OCI-LY3 (cell line): ENCODE results near the gene CRYGN.

Experiments used
- H2AFZ ChIP-seq: fragments of 200-600, 300-600 bp; shearing (Covaris generic); 2 replicates; pipeline ENCODE4 v1.6.0; 2014; ENCODE audit warnings: antibody characterized with exemption, low read depth, low read length
- H3K27ac ChIP-seq: fragments of 200-600, 300-600 bp; sonication (generic); 2 replicates; pipeline ENCODE4 v1.5.1; 2014; ENCODE audit warnings: mild to moderate bottlenecking, low read length, moderate library complexity, mixed read lengths
- H3K27me3 ChIP-seq: fragments of 200-600, 300-600 bp; sonication (generic); 2 replicates; pipeline ENCODE4 v1.6.1; 2014; ENCODE audit warnings: low read depth, low read length, mixed read lengths
- H3K36me3 ChIP-seq: fragments of 200-600, 300-600 bp; sonication (generic); replicated peaks from 2 replicates; pipeline ENCODE3; 2014; ENCODE audit warnings: low read depth, low read length, mixed read lengths
- H3K4me1 ChIP-seq: fragments of 300-600, 200-600 bp; sonication (generic); 2 replicates; pipeline ENCODE4 v1.6.1; 2014; ENCODE audit warnings: low read length, mixed read lengths
- H3K4me2 ChIP-seq: fragments of 200-600, 300-600 bp; sonication (generic); 2 replicates; pipeline ENCODE4 v1.6.1; 2014; ENCODE audit warnings: low read length, mixed read lengths
- H3K4me3 ChIP-seq: fragments of 300-600, 200-600 bp; sonication (generic); 2 replicates; pipeline ENCODE4 v1.5.1; 2014; ENCODE audit warnings: antibody characterized with exemption, mild to moderate bottlenecking, low read length, moderate library complexity
- H3K79me2 ChIP-seq: fragments of 300-600, 200-600 bp; shearing (Covaris generic); 2 replicates; pipeline ENCODE4 v1.6.1; 2014; ENCODE audit warnings: mild to moderate bottlenecking, low read length, mixed read lengths
- H3K9ac ChIP-seq: fragments of 300-600, 200-600 bp; shearing (Covaris generic); 2 replicates; pipeline ENCODE4 v1.6.0; 2014; ENCODE audit warnings: mild to moderate bottlenecking, low read length, moderate library complexity
- H3K9me3 ChIP-seq: fragments of 200-600, 300-600 bp; shearing (Covaris generic); 2 replicates; pipeline ENCODE4 v1.6.1; 2014; ENCODE audit warnings: low read length, mixed read lengths; ENCODE audit not compliant: insufficient read depth
- H4K20me1 ChIP-seq: fragments of 200-600, 300-600 bp; sonication (generic); 2 replicates; pipeline ENCODE4 v1.6.1; 2016; ENCODE audit warnings: low read length, mixed read lengths; ENCODE audit not compliant: insufficient read depth
- EZH2phosphoT487 ChIP-seq: fragments of 200-600 bp; shearing (Covaris generic); IDR thresholded peaks from 2 replicates; pipeline ENCODE4 v1.6.1; 2018; ENCODE audit warnings: antibody characterized with exemption, mixed run types, low read depth
- TF ChIP-seq, protein P1 (sequence below): fragments of 200-600, 300-600 bp; sonication (generic); IDR thresholded peaks from 2 replicates; pipeline ENCODE4 v1.5.1; 2014; ENCODE audit warnings: antibody characterized with exemption, low read length, low read depth

Gene CRYGN

DNA sequence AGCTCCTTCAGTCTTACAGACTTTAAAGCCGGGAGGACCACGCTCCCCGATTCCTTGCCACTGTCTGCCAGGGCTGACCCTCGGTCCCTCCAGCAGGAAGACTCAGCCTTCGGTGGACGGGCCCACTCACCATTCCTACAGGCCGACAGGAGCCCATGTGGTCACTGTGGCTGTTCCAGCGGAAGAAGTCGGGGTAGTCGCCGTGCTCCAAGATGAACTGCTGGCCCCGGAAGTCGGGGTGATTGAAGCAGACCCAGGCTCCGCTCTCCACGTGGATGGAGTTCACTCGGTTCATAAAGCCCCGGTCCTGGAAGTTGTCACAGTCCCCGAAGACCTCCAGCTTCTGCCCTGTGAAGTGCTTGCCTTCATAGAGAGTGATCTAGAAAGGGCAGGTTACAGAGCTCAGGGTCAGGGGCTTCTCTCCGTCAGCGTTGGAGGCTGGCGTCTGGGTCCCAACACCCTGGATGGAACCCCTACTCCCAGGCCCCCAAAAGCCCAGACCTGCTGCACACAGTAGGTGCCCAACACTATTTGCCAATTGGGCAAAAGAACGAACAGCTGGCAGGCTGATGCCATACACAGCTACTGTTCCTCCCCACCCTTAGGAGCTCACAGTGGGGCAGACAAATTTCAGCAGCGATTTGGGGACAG is 1.9 kb downstream of the CRYGN start:
- Histone ChIP-seq H2AFZ (no peak overlapping the region), H3K9ac (no peak overlapping the region), H3K27ac (no peak overlapping the region), H3K79me2 (no peaks in the 10 kb centered on the region), H3K4me1 (peaks cover 3% of the 10 kb centered on the region; the same call in 1 of the 2 replicates), H3K4me2 (no peak overlapping the region), H3K36me3 (no peaks in the 10 kb centered on the region), H3K4me3 (no peak overlapping the region), H3K27me3 (peaks cover 24% of the 10 kb centered on the region), H4K20me1 (no peaks in the 10 kb centered on the region), H3K9me3 (no peaks in the 10 kb centered on the region)
- no peak for TF ChIP-seq EZH2phosphoT487
- TF ChIP-seq, protein P1, sequence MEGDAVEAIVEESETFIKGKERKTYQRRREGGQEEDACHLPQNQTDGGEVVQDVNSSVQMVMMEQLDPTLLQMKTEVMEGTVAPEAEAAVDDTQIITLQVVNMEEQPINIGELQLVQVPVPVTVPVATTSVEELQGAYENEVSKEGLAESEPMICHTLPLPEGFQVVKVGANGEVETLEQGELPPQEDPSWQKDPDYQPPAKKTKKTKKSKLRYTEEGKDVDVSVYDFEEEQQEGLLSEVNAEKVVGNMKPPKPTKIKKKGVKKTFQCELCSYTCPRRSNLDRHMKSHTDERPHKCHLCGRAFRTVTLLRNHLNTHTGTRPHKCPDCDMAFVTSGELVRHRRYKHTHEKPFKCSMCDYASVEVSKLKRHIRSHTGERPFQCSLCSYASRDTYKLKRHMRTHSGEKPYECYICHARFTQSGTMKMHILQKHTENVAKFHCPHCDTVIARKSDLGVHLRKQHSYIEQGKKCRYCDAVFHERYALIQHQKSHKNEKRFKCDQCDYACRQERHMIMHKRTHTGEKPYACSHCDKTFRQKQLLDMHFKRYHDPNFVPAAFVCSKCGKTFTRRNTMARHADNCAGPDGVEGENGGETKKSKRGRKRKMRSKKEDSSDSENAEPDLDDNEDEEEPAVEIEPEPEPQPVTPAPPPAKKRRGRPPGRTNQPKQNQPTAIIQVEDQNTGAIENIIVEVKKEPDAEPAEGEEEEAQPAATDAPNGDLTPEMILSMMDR: no peak

- Histone ChIP-seq H3K9me3 (no peaks in the 10 kb centered on the region), H3K79me2 (no peaks in the 10 kb centered on the region), H3K4me3 (no peak overlapping the region), H4K20me1 (no peaks in the 10 kb centered on the region), H2AFZ (no peak overlapping the region), H3K27ac (no peak overlapping the region), H3K9ac (no peak overlapping the region), H3K4me2 (no peak overlapping the region), H3K4me1 (peaks cover 7% of the 10 kb centered on the region; the same call in 1 of the 2 replicates), H3K27me3 (peaks cover 19% of the 10 kb centered on the region), H3K36me3 (no peaks in the 10 kb centered on the region)
- TF ChIP-seq EZH2phosphoT487: no peak
- TF ChIP-seq, protein P1: no peak
Observed at GRCh38 chr7:151437159-151437553, 2.8 kb downstream of the CRYGN start.

GRCh38 chr7:151436446-151437158 is 3.3 kb downstream of the CRYGN start:
- Histone ChIP-seq H3K9me3 (no peaks in the 10 kb centered on the region), H2AFZ (no peak overlapping the region), H3K27me3 (peaks cover 17% of the 10 kb centered on the region), H3K4me1 (peaks cover 7% of the 10 kb centered on the region; the same call in 1 of the 2 replicates), H3K4me3 (no peak overlapping the region), H3K9ac (no peak overlapping the region), H3K27ac (no peak overlapping the region), H3K36me3 (no peaks in the 10 kb centered on the region), H3K79me2 (no peaks in the 10 kb centered on the region), H4K20me1 (no peaks in the 10 kb centered on the region), H3K4me2 (no peak overlapping the region)
- TF ChIP-seq EZH2phosphoT487: no peak
- TF ChIP-seq, protein P1: no peak

GRCh38 chr7:151435971-151436370 is 4.0 kb downstream of the CRYGN start:
- Histone ChIP-seq H3K9ac (no peak overlapping the region), H3K9me3 (no peaks in the 10 kb centered on the region), H3K4me1 (peaks cover 7% of the 10 kb centered on the region; the same call in 1 of the 2 replicates), H3K36me3 (no peaks in the 10 kb centered on the region), H3K79me2 (no peaks in the 10 kb centered on the region), H3K27me3 (peaks cover 12% of the 10 kb centered on the region), H3K4me2 (no peak overlapping the region), H2AFZ (no peak overlapping the region), H3K27ac (no peak overlapping the region), H3K4me3 (no peak overlapping the region), H4K20me1 (no peaks in the 10 kb centered on the region)
- TF ChIP-seq, protein P1: no peak
- TF ChIP-seq EZH2phosphoT487: no peak
